ENCODE measurements around the gene NPTX1.
A peak's percentile ranks its signal among the peaks of the same experiment; 100 is the strongest.

Gene NPTX1

DNA sequence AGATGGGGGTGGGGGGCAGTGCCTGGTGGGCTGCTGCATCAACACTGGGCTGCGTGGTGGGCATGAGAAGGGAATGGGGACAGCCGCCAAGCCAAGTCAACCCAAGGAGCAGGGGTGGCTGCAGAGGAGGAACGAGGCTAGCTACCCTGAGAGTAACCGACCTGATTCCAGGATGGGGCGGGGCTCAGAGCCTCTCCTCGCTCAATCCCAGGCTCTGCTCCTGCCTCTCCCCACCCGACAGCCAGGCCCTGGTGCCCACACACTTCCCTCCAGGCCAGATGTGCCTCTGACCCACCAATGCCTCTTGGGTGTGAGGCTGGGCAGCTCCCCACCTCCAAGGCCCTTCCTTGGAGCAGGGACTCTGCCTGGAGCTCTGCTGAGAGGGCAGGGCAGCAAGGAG lies 2.7 kb downstream of the NPTX1 start:
- DNase-seq (ENCODE audit: low read depth): no peak
- TF ChIP-seq, protein P1, sequence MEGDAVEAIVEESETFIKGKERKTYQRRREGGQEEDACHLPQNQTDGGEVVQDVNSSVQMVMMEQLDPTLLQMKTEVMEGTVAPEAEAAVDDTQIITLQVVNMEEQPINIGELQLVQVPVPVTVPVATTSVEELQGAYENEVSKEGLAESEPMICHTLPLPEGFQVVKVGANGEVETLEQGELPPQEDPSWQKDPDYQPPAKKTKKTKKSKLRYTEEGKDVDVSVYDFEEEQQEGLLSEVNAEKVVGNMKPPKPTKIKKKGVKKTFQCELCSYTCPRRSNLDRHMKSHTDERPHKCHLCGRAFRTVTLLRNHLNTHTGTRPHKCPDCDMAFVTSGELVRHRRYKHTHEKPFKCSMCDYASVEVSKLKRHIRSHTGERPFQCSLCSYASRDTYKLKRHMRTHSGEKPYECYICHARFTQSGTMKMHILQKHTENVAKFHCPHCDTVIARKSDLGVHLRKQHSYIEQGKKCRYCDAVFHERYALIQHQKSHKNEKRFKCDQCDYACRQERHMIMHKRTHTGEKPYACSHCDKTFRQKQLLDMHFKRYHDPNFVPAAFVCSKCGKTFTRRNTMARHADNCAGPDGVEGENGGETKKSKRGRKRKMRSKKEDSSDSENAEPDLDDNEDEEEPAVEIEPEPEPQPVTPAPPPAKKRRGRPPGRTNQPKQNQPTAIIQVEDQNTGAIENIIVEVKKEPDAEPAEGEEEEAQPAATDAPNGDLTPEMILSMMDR (IDR thresholded peaks at IDR 0.05; ENCODE audit: low read depth, low read length): no peak
- TF ChIP-seq, protein P2, sequence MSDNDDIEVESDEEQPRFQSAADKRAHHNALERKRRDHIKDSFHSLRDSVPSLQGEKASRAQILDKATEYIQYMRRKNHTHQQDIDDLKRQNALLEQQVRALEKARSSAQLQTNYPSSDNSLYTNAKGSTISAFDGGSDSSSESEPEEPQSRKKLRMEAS (IDR thresholded peaks at IDR 0.05; ENCODE audit: low read depth, low read length): no peak
- TF ChIP-seq MYC (IDR thresholded peaks at IDR 0.05; ENCODE audit: low read depth, low read length) (no peak), POLR2A (IDR thresholded peaks at IDR 0.05; ENCODE audit: extremely low read depth, insufficient read length) (no peak)
- no peak overlapping the region for H3K4me3 ChIP-seq (ENCODE audit: low read depth, low read length)

DNA sequence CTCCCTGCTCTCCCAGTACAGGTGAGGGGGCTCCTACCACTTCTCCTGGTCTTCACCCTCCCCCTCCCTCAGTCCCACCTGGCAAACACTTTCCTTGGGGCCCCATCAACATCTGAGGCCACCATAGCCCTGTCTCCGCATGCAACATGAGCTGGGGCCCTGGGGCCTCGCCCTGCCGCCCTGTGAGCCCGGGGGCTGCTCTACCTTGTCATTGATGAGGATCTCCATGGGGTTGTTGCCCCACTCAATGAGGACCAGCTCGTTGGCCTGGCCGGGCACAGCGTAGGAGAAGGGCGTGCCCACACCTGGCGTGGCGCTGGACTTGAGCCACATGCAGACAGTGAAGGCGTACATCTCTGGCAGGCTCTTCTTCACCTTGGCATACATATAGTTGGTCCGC lies 3.4 kb downstream of the NPTX1 start:
- TF ChIP-seq MYC (IDR thresholded peaks at IDR 0.05; ENCODE audit: low read depth, low read length): no peak
- TF ChIP-seq, protein P2 (IDR thresholded peaks at IDR 0.05; ENCODE audit: low read depth, low read length): no peak
- TF ChIP-seq, protein P1 (IDR thresholded peaks at IDR 0.05; ENCODE audit: low read depth, low read length): no peak
- no peak for TF ChIP-seq POLR2A (IDR thresholded peaks at IDR 0.05; ENCODE audit: extremely low read depth, insufficient read length)
- DNase-seq (ENCODE audit: low read depth): no peak
- no peak overlapping the region for H3K4me3 ChIP-seq (ENCODE audit: low read depth, low read length)

DNA sequence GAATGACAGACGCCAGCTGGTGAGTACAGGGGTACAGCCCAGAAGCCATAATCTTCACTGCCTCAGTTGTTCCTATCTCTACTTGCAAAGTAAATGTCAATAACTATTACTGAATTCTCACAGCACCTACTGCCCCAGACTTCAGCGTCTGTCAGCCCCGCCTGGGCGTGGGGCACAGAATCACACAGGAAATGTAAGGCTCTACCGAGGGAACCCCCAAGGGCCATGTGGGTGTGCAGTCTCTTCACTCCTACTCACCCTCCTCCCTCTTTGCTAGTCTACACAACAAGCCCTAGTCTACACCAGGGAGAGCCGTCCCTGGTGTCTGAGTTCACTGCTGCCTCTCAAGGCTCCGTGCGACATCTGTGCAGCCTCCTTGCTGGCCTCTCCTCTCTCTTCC lies 4.5 kb downstream of the NPTX1 start:
- no peak overlapping the region for H3K4me3 ChIP-seq (ENCODE audit: low read depth, low read length)
- TF ChIP-seq POLR2A (IDR thresholded peaks at IDR 0.05; ENCODE audit: extremely low read depth, insufficient read length) (no peak), MYC (IDR thresholded peaks at IDR 0.05; ENCODE audit: low read depth, low read length) (no peak)
- TF ChIP-seq, protein P1 (IDR thresholded peaks at IDR 0.05; ENCODE audit: low read depth, low read length): no peak
- TF ChIP-seq, protein P2 (IDR thresholded peaks at IDR 0.05; ENCODE audit: low read depth, low read length): no peak
- DNase-seq (ENCODE audit: low read depth): peak; percentile 34

DNA sequence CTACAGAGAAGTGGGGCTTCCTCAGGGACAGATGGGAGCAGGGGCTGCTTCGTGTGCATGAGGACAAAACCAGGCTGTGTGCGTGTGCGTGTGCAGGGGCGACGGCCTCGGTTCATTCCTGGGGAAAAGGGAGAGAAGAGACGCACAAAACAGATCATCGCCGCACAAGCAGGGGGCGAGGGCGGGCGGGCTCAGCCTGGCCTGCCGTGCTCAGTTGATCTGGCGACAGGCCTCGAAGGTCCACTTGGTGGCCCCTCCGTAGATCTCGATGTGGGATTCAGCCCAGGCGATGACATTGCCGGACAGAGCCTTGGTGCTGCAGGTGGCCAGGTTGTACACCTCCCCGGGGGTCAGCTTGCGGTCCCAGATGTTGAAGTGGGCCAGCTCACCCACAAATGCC lies 5.8 kb downstream of the NPTX1 start:
- TF ChIP-seq, protein P1 (IDR thresholded peaks at IDR 0.05; ENCODE audit: low read depth, low read length): no peak
- no peak for TF ChIP-seq MYC (IDR thresholded peaks at IDR 0.05; ENCODE audit: low read depth, low read length)
- no peak for TF ChIP-seq POLR2A (IDR thresholded peaks at IDR 0.05; ENCODE audit: extremely low read depth, insufficient read length)
- TF ChIP-seq, protein P2 (IDR thresholded peaks at IDR 0.05; ENCODE audit: low read depth, low read length): no peak
- no peak for DNase-seq (ENCODE audit: low read depth)
- H3K4me3 ChIP-seq (ENCODE audit: low read depth, low read length): no peak overlapping the region

DNA sequence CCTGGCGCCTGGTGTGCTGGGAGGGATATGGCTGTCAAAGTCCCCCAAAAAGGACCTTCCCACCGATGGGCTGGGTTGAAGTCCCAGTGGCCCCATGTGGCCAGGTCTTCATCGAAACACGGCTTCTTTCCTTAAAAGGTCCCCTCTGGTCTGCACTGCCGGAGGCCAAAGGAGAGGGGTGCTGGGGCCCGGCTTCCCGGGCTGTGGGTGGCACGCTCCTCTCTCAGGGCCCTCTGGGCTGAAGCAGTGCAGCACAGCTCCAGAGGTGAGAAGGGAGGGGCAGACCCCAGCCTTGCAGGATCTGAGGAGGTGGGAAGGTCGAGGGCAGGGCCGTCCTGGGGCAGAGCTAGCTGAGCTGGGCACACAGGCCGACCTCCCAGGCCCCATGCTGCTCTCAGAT lies 6.7 kb downstream of the NPTX1 start:
- H3K4me3 ChIP-seq (ENCODE audit: low read depth, low read length): no peak overlapping the region
- TF ChIP-seq, protein P2 (IDR thresholded peaks at IDR 0.05; ENCODE audit: low read depth, low read length): no peak
- no peak for TF ChIP-seq POLR2A (IDR thresholded peaks at IDR 0.05; ENCODE audit: extremely low read depth, insufficient read length)
- TF ChIP-seq, protein P1 (IDR thresholded peaks at IDR 0.05; ENCODE audit: low read depth, low read length): no peak
- TF ChIP-seq MYC (IDR thresholded peaks at IDR 0.05; ENCODE audit: low read depth, low read length): no peak
- no peak for DNase-seq (ENCODE audit: low read depth)
